ENCODE data around the gene NAV2. TPM values are rescaled to one million over a fixed set of nuclear protein-coding genes. Genes with fewer than 3 reads are reported as not detected.

The NAV2 gene
- total and polyA plus RNA-seq, 12 donors: 6.9 to 34.7 (median 20.2) TPM

- Histone ChIP-seq H3K36me3 (no peaks in the 10 kb centered on the region), H3K27me3 (no peaks in the 10 kb centered on the region), H3K4me1 (peaks cover 23 to 94% (median 71%) of the 10 kb centered on the region in 9 donors), H3K9me3 (no peaks in the 10 kb centered on the region), H3K4me3 (no peak overlapping the region), H3K27ac (peak overlapping the region; percentile 43 to 89 (median 72))
- ATAC-seq: peak; percentile 62 to 88 (median 82)
- 18 to 25% methylated on average over 12 of the region's 12 CpGs for WGBS, 2 donors
- no peak for TF ChIP-seq CTCF (IDR thresholded peaks at IDR 0.05)
- intact Hi-C loops (cut with DNase I): loop anchor here in 5 of 10 donors (5.0 to 10.0 kb wide), 3 partner anchors 32 to 105 kb away; partner anchors contain the start of gene NAV2 (in 3 of the 5)
- DNase-seq: peak; percentile 74 to 87
Observed at GRCh38 chr11:19679952-19680828, 32.4 kb upstream of the NAV2 start.

- WGBS, 2 donors: 65 to 71% methylated on average over 4 of the region's 4 CpGs
- intact Hi-C loops (cut with DNase I): loop anchor here in 2 of 10 donors (5.0 to 10.0 kb wide), 2 partner anchors 104 to 106 kb away; no protein-coding TSS in a partner anchor
- DNase-seq (no peak), ATAC-seq (no peak)
- Histone ChIP-seq H3K27ac (peak overlapping the region in 9 of 10 donors; percentile 43 to 89 (median 71)), H3K27me3 (no peaks in the 10 kb centered on the region), H3K4me1 (peaks cover 23 to 87% (median 64%) of the 10 kb centered on the region in 9 donors), H3K9me3 (no peaks in the 10 kb centered on the region), H3K4me3 (no peak overlapping the region), H3K36me3 (no peaks in the 10 kb centered on the region)
- no peak for TF ChIP-seq CTCF (IDR thresholded peaks at IDR 0.05)
Observed at GRCh38 chr11:19680829-19681368, 31.7 kb upstream of the NAV2 start.

GRCh38 chr11:19683141-19683805, 29.4 kb upstream of the NAV2 start:
- Histone ChIP-seq H3K9me3 (no peaks in the 10 kb centered on the region), H3K27ac (peak overlapping the region; percentile 13 to 78 (median 70)), H3K4me3 (no peak overlapping the region), H3K4me1 (peaks cover 18 to 63% (median 46%) of the 10 kb centered on the region in 9 donors), H3K27me3 (no peaks in the 10 kb centered on the region), H3K36me3 (no peaks in the 10 kb centered on the region)
- TF ChIP-seq CTCF (IDR thresholded peaks at IDR 0.05): no peak
- DNase-seq (peak; percentile 44 to 71), ATAC-seq (peak; percentile 48 to 92 (median 66))
- intact Hi-C loops (cut with DNase I): loop anchor here in 3 of 10 donors (2.0 to 10.0 kb wide), 3 partner anchors 30 to 108 kb away; partner anchors contain the start of gene NAV2 (in 1 of the 3)
- 25 to 26% methylated on average over 5 of the region's 5 CpGs for WGBS, 2 donors

Data from heart right ventricle (tissue), 16 donors.